Nephron (organoid): ENCODE measurements around the gene PRRC2A.

ENCODE experiments used
- H3K27ac Mint-ChIP-seq, 3 experiments: 2 replicates each; pipeline ENCODE4 v1.8.0; 2020; ENCODE audit warnings: mixed read lengths in 3 of 3, mild to moderate bottlenecking in 2 of 3, moderate library complexity in 1 of 3
- H3K27me3 Mint-ChIP-seq: 2 replicates; pipeline ENCODE4 v1.8.0; 2021; ENCODE audit warnings: low read depth, mild to moderate bottlenecking, moderate library complexity, mixed read lengths
- H3K36me3 Mint-ChIP-seq: 2 replicates; pipeline ENCODE4 v1.8.0; 2020; ENCODE audit warnings: low read depth, mixed read lengths
- H3K4me1 Mint-ChIP-seq: 2 replicates; pipeline ENCODE4 v1.8.0; 2020; ENCODE audit warnings: mixed read lengths
- H3K4me3 Mint-ChIP-seq, 3 experiments: 2 replicates each; pipeline ENCODE4 v1.8.0; 2020; ENCODE audit warnings: mild to moderate bottlenecking in 3 of 3, mixed read lengths in 3 of 3, moderate library complexity in 2 of 3
- H3K9me3 Mint-ChIP-seq: 2 replicates; pipeline ENCODE4 v1.8.0; 2020; ENCODE audit warnings: mixed read lengths
- CTCF ChIP-seq, 3 experiments: fragments of 200-600 bp; sonication (generic); IDR thresholded peaks; one replicate each; pipeline ENCODE4 v1.5.0; 2021; ENCODE audit warnings: antibody characterized with exemption in 3 of 3; ENCODE audit not compliant: unreplicated experiment in 3 of 3

PRRC2A gene

GRCh38 chr6:31609519-31610406 is 10.8 kb upstream of the PRRC2A start:
- peak overlapping the region; percentile 64 to 87 (median 83) for H3K27ac Mint-ChIP-seq

GRCh38 chr6:31610968-31611367 is 9.5 kb upstream of the PRRC2A start:
- H3K27ac Mint-ChIP-seq = peak overlapping the region; percentile 5 to 24 (median 12)
- no peaks in the 10 kb centered on the region for H3K27me3 Mint-ChIP-seq
- no peaks in the 10 kb centered on the region for H3K36me3 Mint-ChIP-seq
- no peak for TF ChIP-seq CTCF (IDR thresholded peaks at IDR 0.05; ENCODE audit: unreplicated experiment in 3 of 3)
- H3K4me3 Mint-ChIP-seq = no peak overlapping the region
- no peaks in the 10 kb centered on the region for H3K9me3 Mint-ChIP-seq
- H3K4me1 Mint-ChIP-seq = peaks cover 21% of the 10 kb centered on the region

More at GRCh38 chr6:31609519-31610406, 10.8 kb upstream of the PRRC2A start:
- Mint-ChIP-seq H3K9me3 (no peaks in the 10 kb centered on the region), H3K36me3 (no peaks in the 10 kb centered on the region), H3K4me3 (no peak overlapping the region), H3K27me3 (no peaks in the 10 kb centered on the region), H3K4me1 (peaks cover 17% of the 10 kb centered on the region)
- no peak for TF ChIP-seq CTCF (IDR thresholded peaks at IDR 0.05; ENCODE audit: unreplicated experiment in 3 of 3)

GRCh38 chr6:31614075-31614619 is 6.4 kb upstream of the PRRC2A start:
- Mint-ChIP-seq H3K36me3 (no peaks in the 10 kb centered on the region), H3K9me3 (no peaks in the 10 kb centered on the region), H3K27me3 (no peaks in the 10 kb centered on the region), H3K27ac (peak overlapping the region; percentile 78 to 94 (median 86)), H3K4me3 (no peak overlapping the region), H3K4me1 (peaks cover 29% of the 10 kb centered on the region)
- TF ChIP-seq CTCF (IDR thresholded peaks at IDR 0.05; ENCODE audit: unreplicated experiment in 3 of 3) = no peak

- Mint-ChIP-seq H3K9me3 (no peaks in the 10 kb centered on the region), H3K4me1 (peaks cover 24% of the 10 kb centered on the region), H3K27ac (peak within 1 kb of the TSS; percentile 78 to 94 (median 86)), H3K36me3 (no peaks in the 10 kb centered on the region), H3K4me3 (peak within 1 kb of the TSS; percentile 53 to 69 (median 57)), H3K27me3 (no peaks in the 10 kb centered on the region)
- no peak for TF ChIP-seq CTCF (IDR thresholded peaks at IDR 0.05; ENCODE audit: unreplicated experiment in 3 of 3)
These were observed 5.6 kb upstream of the PRRC2A start, which contains the start of gene AIF1 for GRCh38 chr6:31614684-31615578. TSS of gene AIF1 (plus strand) at chr6:31615234. CDS start at chr6:31615330, 96 bp downstream.

GRCh38 chr6:31615748-31616147 is 4.8 kb upstream of the PRRC2A start:
- TF ChIP-seq CTCF (IDR thresholded peaks at IDR 0.05; ENCODE audit: unreplicated experiment in 3 of 3) = no peak
- peak overlapping the region; percentile 78 to 94 (median 86) for H3K27ac Mint-ChIP-seq
- peak overlapping the region; percentile 53 to 69 (median 57) for H3K4me3 Mint-ChIP-seq
- H3K4me1 Mint-ChIP-seq = peaks cover 20% of the 10 kb centered on the region
- H3K9me3 Mint-ChIP-seq = no peaks in the 10 kb centered on the region
- H3K36me3 Mint-ChIP-seq = no peaks in the 10 kb centered on the region
- H3K27me3 Mint-ChIP-seq = no peaks in the 10 kb centered on the region
